Karpas-422 (cell line): Measurements from ENCODE around the gene KRTAP4-3. TPM values are rescaled to one million over a fixed set of nuclear protein-coding genes. Genes with fewer than 3 reads are reported as not detected.
"Not testable (repeated sequence)": the region's sequence is repeated elsewhere in the genome, so short reads cannot be mapped to it uniquely, and the experiment has no call there.

ENCODE experiments used
- DNase-seq: peaks from one replicate; pipeline ENCODE4 v3.0.0-alpha.2; 2015
- H2AFZ ChIP-seq: fragments of 200-600 bp; sonication (generic); 2 replicates; pipeline ENCODE4 v1.6.1; 2014; ENCODE audit warnings: antibody characterized with exemption, low read length, mixed read lengths
- H3K27ac ChIP-seq: fragments of 200-600 bp; sonication (generic); 2 replicates; pipeline ENCODE4 v1.5.1; 2014; ENCODE audit warnings: mild to moderate bottlenecking, low read length, moderate library complexity
- H3K27me3 ChIP-seq: fragments of 200-600 bp; sonication (generic); 2 replicates; pipeline ENCODE4 v1.6.1; 2014; ENCODE audit warnings: low read length, mixed read lengths
- H3K36me3 ChIP-seq: fragments of 200-600 bp; sonication (generic); 2 replicates; pipeline ENCODE4 v1.6.1; 2014; ENCODE audit warnings: low read length, mixed read lengths; ENCODE audit not compliant: insufficient read depth
- H3K4me1 ChIP-seq: fragments of 200-600 bp; sonication (generic); 2 replicates; pipeline ENCODE4 v1.6.1; 2014; ENCODE audit warnings: mild to moderate bottlenecking, low read length, mixed read lengths
- H3K4me2 ChIP-seq: fragments of 200-600 bp; sonication (generic); 2 replicates; pipeline ENCODE4 v1.6.1; 2014; ENCODE audit warnings: low read length, low read depth, mild to moderate bottlenecking; ENCODE audit not compliant: poor library complexity, severe bottlenecking
- H3K4me3 ChIP-seq: fragments of 200-600 bp; sonication (generic); 2 replicates; pipeline ENCODE4 v1.5.1; 2014; ENCODE audit warnings: mild to moderate bottlenecking, antibody characterized with exemption, low read length, mixed read lengths
- H3K79me2 ChIP-seq: fragments of 200-600 bp; sonication (generic); 2 replicates; pipeline ENCODE4 v1.6.1; 2014; ENCODE audit warnings: mild to moderate bottlenecking, low read length, mixed read lengths
- H3K9ac ChIP-seq: fragments of 200-600 bp; sonication (generic); 2 replicates; pipeline ENCODE4 v1.6.0; 2014; ENCODE audit warnings: low read length
- H3K9me2 ChIP-seq: fragments of 200-600 bp; sonication (generic), shearing (Covaris generic); replicated peaks from 2 replicates; pipeline ENCODE4 v1.6.0; 2014; ENCODE audit warnings: mild to moderate bottlenecking, low read length, moderate library complexity; ENCODE audit not compliant: insufficient read depth
- H3K9me3 ChIP-seq: fragments of 300-700, 200-600 bp; sonication (generic); 2 replicates; pipeline ENCODE4 v1.6.1; 2014; ENCODE audit warnings: low read length, mixed read lengths
- H4K20me1 ChIP-seq: fragments of 200-600 bp; sonication (generic); 2 replicates; pipeline ENCODE4 v1.6.1; 2014; ENCODE audit warnings: mild to moderate bottlenecking, antibody characterized with exemption, low read length, low read depth; ENCODE audit not compliant: insufficient read depth
- small RNA-seq: library from RNA; depleted of rRNA; stranded (forward); fragments of <200 nt; gene quantifications from one replicate; pipeline ENCODE3, GENCODE V24; 2014
- total RNA-seq: library from RNA; depleted of rRNA; stranded (reverse); fragments of >200 nt; shearing (Covaris generic); gene quantifications from 2 replicates; pipeline ENCODE4 v1.2.3, GENCODE V29; 2014; ENCODE audit warnings: low replicate concordance; rRNA removed

KRTAP4-3 gene
- total RNA-seq, 1 experiment from 2014 or later = not detected

DNA sequence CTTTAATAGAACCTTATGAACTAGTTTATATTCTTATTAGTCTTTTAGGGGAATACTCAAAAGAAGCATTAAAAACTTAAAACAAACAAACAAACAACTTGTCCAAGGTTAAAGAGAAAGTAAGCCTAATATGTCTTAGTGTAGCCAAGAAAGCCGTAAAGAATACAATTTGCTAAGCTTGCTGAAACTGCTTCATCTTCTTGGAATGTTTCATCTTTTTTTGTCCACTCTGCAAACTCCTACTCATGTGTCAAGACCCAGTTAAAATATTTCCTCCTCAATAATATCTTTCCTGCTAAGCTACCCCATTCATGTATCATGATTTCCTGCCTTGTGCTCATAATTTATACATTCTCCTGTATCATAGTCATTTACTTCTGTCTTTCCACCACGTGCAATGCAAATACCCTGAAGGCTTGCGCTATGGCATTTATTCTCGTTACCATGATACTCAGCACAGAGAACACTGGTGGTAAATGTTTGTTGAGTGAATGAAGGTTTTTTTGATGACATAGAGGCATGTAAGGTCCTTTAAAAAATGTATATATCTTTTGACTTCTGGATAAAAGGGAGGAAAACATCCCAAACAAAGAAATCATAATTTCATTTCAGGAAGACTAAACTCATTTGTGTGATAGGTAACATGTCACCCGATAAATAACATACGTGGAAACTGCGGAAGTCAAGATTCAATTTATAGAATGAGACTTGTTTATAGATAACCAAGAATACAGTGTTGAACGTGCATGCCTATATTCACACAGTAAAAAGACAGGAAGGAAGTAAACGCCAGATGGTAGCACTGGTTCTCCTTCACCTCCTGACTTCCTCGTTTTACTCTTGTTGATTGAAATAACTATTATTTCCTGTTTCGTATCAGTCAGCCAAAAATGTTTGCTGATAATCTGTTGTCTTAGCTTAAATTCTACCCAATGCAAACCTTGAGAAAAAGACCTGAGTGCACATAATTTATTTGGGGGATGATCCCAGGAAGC, 48.0 kb downstream of the KRTAP4-3 start:
- H3K36me3 ChIP-seq, H3K4me1 ChIP-seq, H3K4me3 ChIP-seq, H2AFZ ChIP-seq, H3K27ac ChIP-seq, H3K79me2 ChIP-seq, H3K9ac ChIP-seq, H3K4me2 ChIP-seq, H3K9me2 ChIP-seq, H3K9me3 ChIP-seq, H3K27me3 ChIP-seq, DNase-seq, H4K20me1 ChIP-seq: not testable (repeated sequence)

DNA sequence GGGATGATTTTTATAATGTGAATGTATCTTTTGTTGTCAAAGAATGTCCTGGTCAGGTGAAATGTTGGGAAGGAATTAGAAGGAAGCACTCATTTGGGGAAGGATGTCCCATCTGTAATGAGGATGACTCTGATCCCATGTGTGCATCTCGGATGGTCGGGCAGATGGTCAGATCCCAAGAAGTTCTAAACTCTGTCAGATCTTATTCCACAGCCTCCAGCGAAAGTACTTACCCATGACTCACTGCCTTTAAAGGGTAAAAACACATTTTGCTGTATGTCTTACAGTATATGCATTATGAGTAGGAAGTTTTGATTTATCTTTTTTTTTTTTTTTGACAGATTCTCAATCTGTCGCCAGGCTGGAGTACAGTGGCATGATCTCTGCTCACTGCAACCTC, 49.3 kb downstream of the KRTAP4-3 start:
- Histone ChIP-seq H2AFZ (no peak overlapping the region), H3K36me3 (no peaks in the 10 kb centered on the region), H3K4me3 (no peak overlapping the region), H3K4me1 (peaks cover 7% of the 10 kb centered on the region), H3K27me3 (no peaks in the 10 kb centered on the region), H3K9ac (no peak overlapping the region), H3K9me3 (no peaks in the 10 kb centered on the region), H3K4me2 (no peak overlapping the region), H4K20me1 (no peaks in the 10 kb centered on the region), H3K27ac (no peak overlapping the region), H3K79me2 (no peaks in the 10 kb centered on the region), H3K9me2 (no peaks in the 10 kb centered on the region)
- no peak for DNase-seq

DNA sequence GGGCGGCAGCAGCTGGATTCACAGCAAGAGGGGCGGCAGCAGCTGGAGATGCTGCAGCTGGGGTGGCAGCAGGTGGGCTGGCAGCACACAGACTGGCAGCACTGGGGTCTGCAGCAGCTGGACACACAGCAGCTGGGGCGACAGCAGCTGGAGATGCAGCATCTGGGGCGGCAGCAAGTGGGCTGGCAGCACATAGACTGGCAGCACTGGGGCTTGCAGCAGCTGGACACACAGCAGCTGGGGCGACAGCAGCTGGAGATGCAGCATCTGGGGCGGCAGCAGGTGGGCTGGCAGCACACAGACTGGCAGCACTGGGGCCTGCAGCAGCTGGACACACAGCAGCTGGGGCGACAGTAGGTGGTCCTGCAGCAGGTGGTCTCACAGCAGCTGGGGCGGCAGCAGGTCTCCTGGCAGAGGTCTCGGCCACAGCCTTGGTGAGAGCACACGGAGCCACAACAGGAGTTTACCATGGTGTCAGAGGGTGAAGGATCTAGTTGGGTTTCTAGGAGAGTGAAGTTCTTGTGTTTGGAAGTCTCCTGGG, 50.1 kb downstream of the KRTAP4-3 start, which contains the start of gene KRTAP4-11:
Gene KRTAP4-11 (minus strand): TSS at position 528 of the 541 bp plus-strand sequence. CDS start 58 bp downstream, at position 470.
- not testable (repeated sequence) for H3K4me2 ChIP-seq, H3K36me3 ChIP-seq, H2AFZ ChIP-seq, H3K9ac ChIP-seq, DNase-seq, H3K27me3 ChIP-seq, H3K9me3 ChIP-seq, H4K20me1 ChIP-seq, H3K4me3 ChIP-seq, H3K4me1 ChIP-seq, H3K27ac ChIP-seq, H3K79me2 ChIP-seq, H3K9me2 ChIP-seq

Small RNAs within 50 kb of the gene (small RNA-seq; reads per million reads assigned to genes)
- not detected for gene KRTAP4-17P

Other genes starting within 250 kb of the KRTAP4-3 start
- not detected in 2 replicates for gene KRT23, start 230.6 kb downstream of the KRTAP4-3 start, total RNA-seq
- gene KRT39, start 201.3 kb downstream of the KRTAP4-3 start, total RNA-seq = not detected in 2 replicates
- not detected in 2 replicates for gene KRT40, start 183.9 kb downstream of the KRTAP4-3 start, total RNA-seq
- not detected in 2 replicates for gene KRTAP3-3, start 174.1 kb downstream of the KRTAP4-3 start, total RNA-seq
- gene KRTAP3-2, start 168.3 kb downstream of the KRTAP4-3 start, total RNA-seq = not detected in 2 replicates
- not detected in 2 replicates for gene KRTAP3-1, start 159.1 kb downstream of the KRTAP4-3 start, total RNA-seq
- gene KRTAP1-5, start 141.0 kb downstream of the KRTAP4-3 start, total RNA-seq = not detected in 2 replicates
- gene KRTAP1-4, start 138.0 kb downstream of the KRTAP4-3 start, total RNA-seq = not detected in 2 replicates
- gene KRTAP1-3, start 133.3 kb downstream of the KRTAP4-3 start, total RNA-seq = not detected in 2 replicates
- not detected in 2 replicates for gene KRTAP1-1, start 126.8 kb downstream of the KRTAP4-3 start, total RNA-seq
- gene KRTAP2-1, start 120.9 kb downstream of the KRTAP4-3 start, total RNA-seq = not detected in 2 replicates
- not detected in 2 replicates for gene KRTAP2-2, start 113.0 kb downstream of the KRTAP4-3 start, total RNA-seq
- gene KRTAP2-3, start 108.1 kb downstream of the KRTAP4-3 start, total RNA-seq = not detected in 2 replicates
- not detected in 2 replicates for gene KRTAP2-4, start 102.3 kb downstream of the KRTAP4-3 start, total RNA-seq
- not detected in 2 replicates for gene KRTAP4-7, start 84.1 kb downstream of the KRTAP4-3 start, total RNA-seq
- not detected in 2 replicates for gene KRTAP4-8, start 70.1 kb downstream of the KRTAP4-3 start, total RNA-seq
- gene KRTAP4-16, start 66.0 kb downstream of the KRTAP4-3 start, total RNA-seq = not detected in 2 replicates
- not detected in 2 replicates for gene KRTAP4-9, start 62.8 kb downstream of the KRTAP4-3 start, total RNA-seq
- gene KRTAP4-11, start 49.8 kb downstream of the KRTAP4-3 start, total RNA-seq = not detected in 2 replicates
- gene KRTAP4-12, start 44.0 kb downstream of the KRTAP4-3 start, total RNA-seq = not detected in 2 replicates
- gene KRTAP4-6, start 27.7 kb downstream of the KRTAP4-3 start, total RNA-seq = not detected in 2 replicates
- gene KRTAP4-5, start 18.4 kb downstream of the KRTAP4-3 start, total RNA-seq = not detected in 2 replicates
- gene KRTAP4-4, start 7.5 kb downstream of the KRTAP4-3 start, total RNA-seq = not detected in 2 replicates
- gene KRTAP4-2, start 10.0 kb upstream of the KRTAP4-3 start, total RNA-seq = not detected in 2 replicates
- not detected in 2 replicates for gene KRTAP4-1, start 16.7 kb upstream of the KRTAP4-3 start, total RNA-seq
- gene KRTAP9-1, start 21.7 kb upstream of the KRTAP4-3 start, total RNA-seq = not detected in 2 replicates
- gene KRTAP9-2, start 58.4 kb upstream of the KRTAP4-3 start, total RNA-seq = not detected in 2 replicates
- not detected in 2 replicates for gene KRTAP9-3, start 64.2 kb upstream of the KRTAP4-3 start, total RNA-seq
- not detected in 2 replicates for gene KRTAP9-8, start 69.8 kb upstream of the KRTAP4-3 start, total RNA-seq
- gene KRTAP9-4, start 81.5 kb upstream of the KRTAP4-3 start, total RNA-seq = not detected in 2 replicates
- not detected in 2 replicates for gene KRTAP9-9, start 87.2 kb upstream of the KRTAP4-3 start, total RNA-seq
- not detected in 2 replicates for gene KRTAP9-6, start 97.2 kb upstream of the KRTAP4-3 start, total RNA-seq
- gene KRTAP9-7, start 107.5 kb upstream of the KRTAP4-3 start, total RNA-seq = not detected in 2 replicates
- gene KRTAP29-1, start 134.6 kb upstream of the KRTAP4-3 start, total RNA-seq = not detected in 2 replicates
- gene KRTAP16-1, start 141.1 kb upstream of the KRTAP4-3 start, total RNA-seq = not detected in 2 replicates
- 1.6 TPM in 1 of 2 replicates, not detected in the other for gene KRTAP17-1, start 147.5 kb upstream of the KRTAP4-3 start, total RNA-seq
- gene KRT33A, start 182.6 kb upstream of the KRTAP4-3 start, total RNA-seq = not detected in 2 replicates
- gene KRT33B, start 201.6 kb upstream of the KRTAP4-3 start, total RNA-seq = not detected in 2 replicates
- not detected in 2 replicates for gene KRT34, start 214.1 kb upstream of the KRTAP4-3 start, total RNA-seq
- not detected in 2 replicates for gene KRT31, start 229.4 kb upstream of the KRTAP4-3 start, total RNA-seq